GM18505 (cell line): Measurements from ENCODE around the gene LLGL2.

ENCODE experiments used
- ATAC-seq: cut with Tn5 transposase; IDR thresholded peaks from one replicate; pipeline ENCODE4 v1.9.1; 2021; ENCODE audit not compliant: unreplicated experiment
- POLR2A ChIP-seq: IDR thresholded peaks from 4 replicates; pipeline ENCODE4 v1.6.1; 2011; ENCODE audit warnings: borderline replicate concordance; ENCODE audit not compliant: insufficient read depth, insufficient read length; ENCODE audit errors: extremely low read depth

LLGL2 gene

DNA sequence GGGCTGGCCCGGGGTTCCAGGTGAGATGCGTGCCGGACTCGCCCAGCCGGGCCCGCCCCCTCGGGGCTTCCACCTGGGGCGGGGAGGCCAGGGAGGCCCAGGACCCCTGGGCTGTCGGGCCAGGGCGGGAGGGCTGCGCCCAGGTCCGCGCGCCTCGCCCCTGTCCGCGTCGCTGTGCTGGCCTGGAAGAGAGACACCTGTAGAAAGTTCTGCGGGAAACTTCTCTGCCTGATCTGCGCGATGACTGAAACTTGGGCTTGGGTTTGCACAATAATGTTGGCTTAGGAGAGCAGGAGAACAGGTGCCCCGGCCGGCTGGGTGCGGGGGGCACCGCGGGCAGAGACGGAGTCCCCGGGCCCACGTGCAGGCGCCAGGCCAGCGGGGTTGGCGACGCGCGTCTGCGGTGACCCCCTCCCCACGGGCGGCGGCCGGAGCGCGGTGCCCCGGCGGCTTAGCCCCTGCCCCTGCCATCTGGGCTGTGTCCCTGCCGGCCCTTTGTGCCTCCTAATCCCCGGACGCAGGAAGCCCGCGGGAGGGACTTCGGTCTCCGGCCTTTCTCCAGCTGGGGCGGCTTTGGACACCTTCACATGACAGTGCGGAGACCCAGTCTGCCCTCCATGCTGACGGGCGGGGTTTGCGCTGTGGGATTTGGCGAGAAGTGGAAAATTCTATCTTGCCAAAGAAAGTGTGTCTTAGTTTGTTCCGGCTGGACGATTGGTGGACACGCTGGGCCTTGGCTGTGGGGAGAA is 483 bp downstream of the LLGL2 start:
- no peak for TF ChIP-seq POLR2A
- no peak for ATAC-seq

DNA sequence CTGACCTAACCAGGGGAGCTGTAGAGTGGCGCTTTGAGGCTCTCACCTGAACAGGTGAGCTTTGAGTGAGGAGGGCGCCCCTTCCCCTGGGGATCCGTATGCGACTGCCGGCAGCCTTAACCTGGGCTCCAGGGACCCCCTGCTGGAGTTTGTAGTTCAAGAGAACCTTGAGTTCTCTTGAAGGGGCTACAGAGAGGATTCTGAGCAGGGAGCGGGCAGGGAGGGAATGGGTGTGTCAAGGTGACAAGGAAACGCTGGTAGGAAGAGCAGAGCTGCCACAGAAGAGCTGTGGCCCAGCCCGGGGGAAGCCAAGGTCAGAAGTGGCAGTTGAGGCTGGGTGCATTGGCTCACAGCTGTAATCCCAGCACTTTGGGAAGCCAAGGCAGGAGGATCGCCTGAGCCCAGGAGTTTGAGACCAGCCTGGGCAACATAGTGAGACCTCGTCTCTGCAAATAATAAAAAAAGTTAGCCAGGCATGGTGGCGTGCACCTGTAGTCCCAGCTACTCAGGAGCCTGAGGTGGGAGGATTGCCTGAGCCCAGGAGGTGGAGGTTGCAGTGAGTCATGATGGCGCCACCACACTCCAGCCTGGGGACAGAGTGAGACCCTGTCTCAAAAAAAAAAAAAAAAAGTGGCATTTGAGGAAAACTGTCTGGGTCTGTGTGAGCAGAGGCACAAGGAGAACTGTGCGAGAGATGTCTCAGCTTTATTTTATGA is 1.2 kb downstream of the LLGL2 start:
- no peak for TF ChIP-seq POLR2A
- no peak for ATAC-seq

- no peak for TF ChIP-seq POLR2A
- no peak for ATAC-seq
These were observed 5.6 kb downstream of the LLGL2 start for GRCh38 chr17:75530837-75531720.

DNA sequence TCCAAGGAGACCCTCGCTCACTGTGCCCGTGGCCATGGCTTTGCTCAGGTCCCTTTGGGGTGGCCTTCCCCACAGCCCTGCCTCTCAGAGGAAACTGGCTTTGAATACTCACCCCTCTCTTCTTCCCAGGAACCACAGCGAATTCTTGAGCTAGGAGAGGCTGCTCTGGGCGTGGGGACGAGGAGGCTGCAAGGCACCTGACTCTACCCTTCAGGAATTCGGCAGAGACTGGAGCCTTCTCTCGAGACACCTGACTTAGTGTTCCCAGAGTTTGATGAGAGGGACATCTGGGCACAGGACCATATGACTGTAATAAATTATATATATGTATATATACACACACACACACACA is 6.2 kb downstream of the LLGL2 start:
- no peak for ATAC-seq
- no peak for TF ChIP-seq POLR2A

DNA sequence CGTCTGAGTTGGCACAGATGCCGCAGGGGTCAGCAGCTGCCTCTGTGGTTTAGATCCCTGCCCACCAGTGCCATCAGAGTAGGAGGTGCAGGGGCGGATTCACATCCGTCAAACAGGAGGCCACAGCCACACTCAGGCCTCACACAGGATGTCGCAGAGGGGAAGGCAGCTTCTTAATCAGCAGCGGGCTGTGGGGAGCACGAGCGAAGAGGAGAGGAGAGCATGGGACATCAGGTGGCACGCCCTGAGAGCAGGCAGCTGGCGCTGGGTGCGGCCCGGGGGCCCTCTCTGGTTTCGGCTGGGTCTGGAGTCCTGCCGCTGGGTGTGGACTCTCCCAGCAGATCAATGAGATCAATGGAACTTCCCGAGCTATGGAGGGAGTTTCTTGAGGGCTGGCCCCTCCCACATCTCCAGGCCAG is 9.6 kb downstream of the LLGL2 start:
- no peak for TF ChIP-seq POLR2A
- no peak for ATAC-seq

GRCh38 chr17:75535871-75536270 is 10.4 kb downstream of the LLGL2 start:
- no peak for TF ChIP-seq POLR2A
- ATAC-seq = no peak

DNA sequence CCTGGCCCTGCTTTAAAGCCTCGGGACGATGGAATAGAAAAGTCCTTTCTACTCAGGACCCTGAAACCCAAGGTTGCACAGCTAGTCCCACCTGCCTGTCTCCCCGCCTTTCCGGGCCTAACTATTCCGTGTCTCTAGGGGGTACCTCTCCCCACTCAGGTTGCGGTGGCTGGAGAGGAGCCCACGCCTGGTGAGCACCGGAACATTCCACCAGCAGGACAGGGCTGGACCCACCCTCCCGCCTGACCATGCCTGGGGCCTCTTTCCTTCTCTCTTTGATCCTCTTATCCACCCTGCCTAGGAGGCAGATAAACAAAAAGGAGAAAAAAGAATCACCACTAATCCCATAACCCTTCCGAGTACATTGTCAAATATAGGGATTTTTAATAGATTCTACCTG is 10.9 kb downstream of the LLGL2 start:
- TF ChIP-seq POLR2A = no peak
- no peak for ATAC-seq

GRCh38 chr17:75539967-75540729 is 14.7 kb downstream of the LLGL2 start:
- no peak for TF ChIP-seq POLR2A
- ATAC-seq = no peak

DNA sequence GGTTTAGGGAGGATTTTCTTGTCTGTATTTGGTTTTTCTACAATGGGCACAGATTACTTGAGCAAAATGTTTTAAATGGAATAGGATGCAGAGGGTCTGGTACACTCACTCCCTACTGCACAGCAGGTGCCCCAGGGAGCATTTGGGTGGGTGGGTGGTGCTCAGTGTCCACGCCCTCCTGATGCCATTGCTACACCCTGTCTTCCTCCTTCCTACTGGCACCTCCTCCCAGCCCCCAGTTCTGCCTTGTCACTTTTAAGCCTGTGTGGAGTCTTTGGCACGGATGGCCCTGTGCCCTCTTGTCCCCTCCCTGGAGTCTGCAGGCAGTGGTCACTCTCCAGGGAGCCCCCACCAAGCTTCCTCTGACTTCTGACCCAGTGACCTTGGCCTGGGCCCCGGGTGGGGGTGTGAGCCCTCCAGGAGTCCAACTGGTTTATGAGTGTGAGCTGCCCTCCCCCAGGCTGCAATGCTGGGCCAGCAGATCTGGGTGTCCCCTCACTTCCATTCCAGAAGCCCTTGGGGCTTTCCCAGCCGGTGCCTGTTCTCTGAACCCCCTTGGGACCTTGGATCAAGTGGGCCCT is 15.5 kb downstream of the LLGL2 start:
- no peak for ATAC-seq

GRCh38 chr17:75542229-75542628 is 16.7 kb downstream of the LLGL2 start:
- TF ChIP-seq POLR2A = no peak
- no peak for ATAC-seq

More for the DNA sequence above, 15.5 kb downstream of the LLGL2 start:
- TF ChIP-seq POLR2A = no peak

DNA sequence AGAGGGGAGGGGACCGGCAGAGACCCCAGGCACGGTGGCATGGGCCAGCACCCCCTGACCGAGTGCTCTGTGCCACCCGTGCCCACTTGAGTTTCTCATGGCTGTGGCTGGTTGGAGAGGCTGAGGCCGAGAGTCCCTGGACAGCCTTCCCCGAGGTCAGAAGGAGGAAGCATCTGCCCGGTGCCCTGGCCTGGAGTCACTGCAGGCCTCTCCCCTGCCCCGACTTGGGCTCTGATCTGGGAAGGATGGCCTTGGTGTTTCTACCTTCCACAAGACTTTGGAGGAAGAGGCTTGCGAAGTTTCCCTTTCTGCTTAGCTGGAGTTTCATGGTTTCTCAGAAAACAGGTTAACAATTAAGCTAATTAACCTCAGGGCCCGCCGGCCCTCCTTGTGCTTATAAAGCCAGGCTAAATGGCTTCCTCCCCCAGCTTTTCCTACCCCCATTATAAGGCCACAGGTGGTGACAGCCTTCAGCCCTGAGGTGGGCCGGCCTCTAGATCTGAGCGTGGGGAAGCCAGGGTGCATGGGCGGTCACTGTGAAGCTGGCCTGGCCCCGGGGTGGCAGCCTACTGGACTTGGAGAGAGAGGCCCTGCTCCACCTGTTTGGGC is 17.3 kb downstream of the LLGL2 start:
- no peak for TF ChIP-seq POLR2A
- no peak for ATAC-seq

- no peak for ATAC-seq
- TF ChIP-seq POLR2A = no peak
These were observed 18.8 kb downstream of the LLGL2 start for GRCh38 chr17:75544250-75544649.
